ENCODE data around the gene MITD1. TPM values are rescaled to one million over a fixed set of nuclear protein-coding genes. Genes with fewer than 3 reads are reported as not detected.

Gene MITD1
- total and polyA plus RNA-seq, 2 of the 8 experiments (the other 6 are each of a cell fraction or from before 2014, with no cell fraction given), result 15.2 to 31.7 TPM

GRCh38 chr2:99184811-99185210, 4.0 kb upstream of the MITD1 start:
- Histone ChIP-seq H3K4me2 (ENCODE audit: insufficient read depth in 1 of 2, low read depth in 2 of 2, low read length in 2 of 2) (no peak overlapping the region), H3K36me3 (ENCODE audit: control insufficient read depth in 2 of 4, insufficient read depth in 4 of 4, low read length in 3 of 4) (peaks cover 0 to 14% (median 10%) of the 10 kb centered on the region in 4 experiments; a peak in 3 of 8 replicates), H3K23me2 (ENCODE audit: low read depth, low read length) (peaks cover 5% of the 10 kb centered on the region), H3K23ac (ENCODE audit: insufficient read length) (no peak overlapping the region), H4K5ac (ENCODE audit: insufficient read length, low read depth, low read length) (no peak overlapping the region), H4K91ac (replicated peaks; ENCODE audit: insufficient read length, low read length) (no peak overlapping the region), H3K9me3 (ENCODE audit: insufficient read depth in 2 of 2, low read depth in 1 of 2, low read length in 1 of 2) (no peaks in the 10 kb centered on the region), H3K79me2 (ENCODE audit: control insufficient read depth in 1 of 2, insufficient read depth in 2 of 2, low read length in 2 of 2) (peaks cover 7 to 78% of the 10 kb centered on the region in 2 experiments), H3K27ac (ENCODE audit: low read depth, low read length) (no peak overlapping the region), H3K4me3 (ENCODE audit: extremely low read depth in 1 of 4, insufficient read depth in 2 of 4, low read depth in 3 of 4, low read length in 4 of 4) (no peak overlapping the region), H2BK20ac (ENCODE audit: low read length) (no peak overlapping the region), H3K79me1 (ENCODE audit: low read depth, low read length) (no peaks in the 10 kb centered on the region), H3K9ac (replicated peaks in 1 of 4; ENCODE audit: extremely low read depth in 1 of 4, low read depth in 3 of 4, low read length in 3 of 4) (no peak overlapping the region), H3K27me3 (replicated peaks in 1 of 4; ENCODE audit: control insufficient read depth in 3 of 4, extremely low read depth in 1 of 4, insufficient read depth in 3 of 4, low read length in 3 of 4) (no peaks in the 10 kb centered on the region), H3K18ac (ENCODE audit: extremely low read depth, low read length) (no peak overlapping the region), H2BK12ac (ENCODE audit: low read depth, low read length) (no peak overlapping the region), H2BK15ac (ENCODE audit: low read length) (no peak overlapping the region), H3K56ac (replicated peaks; ENCODE audit: insufficient read length, low read depth, low read length) (no peak overlapping the region), H2BK120ac (replicated peaks; ENCODE audit: low read depth, low read length) (no peak overlapping the region), H3K4me1 (replicated peaks in 1 of 4; ENCODE audit: control insufficient read depth in 3 of 4, insufficient read depth in 4 of 4, low read length in 3 of 4) (no peaks in the 10 kb centered on the region; a peak in 2 of 7 replicates), H2AFZ (ENCODE audit: low read length) (no peak overlapping the region), H3K14ac (ENCODE audit: insufficient read length) (no peak overlapping the region), H4K8ac (ENCODE audit: extremely low read depth, insufficient read depth, low read length) (no peak overlapping the region), H3K4ac (replicated peaks; ENCODE audit: insufficient read length, low read depth, low read length) (no peak overlapping the region), H2AK5ac (ENCODE audit: low read depth, low read length) (no peak overlapping the region), H2BK5ac (ENCODE audit: low read depth, low read length) (no peak overlapping the region), H4K20me1 (replicated peaks in 1 of 2; ENCODE audit: control insufficient read depth in 1 of 2, insufficient read depth in 2 of 2, low read length in 2 of 2) (peaks cover 0 to 1% of the 10 kb centered on the region in 2 experiments)
- CTCF ChIA-PET (ENCODE audit: partially characterized antibody), result interaction anchor here (0.6 to 1.4 kb wide), 2 partner anchors 13 to 493 kb away, joined by 3 to 4 read pairs; no protein-coding TSS in a partner anchor
- 76% methylated on average over 6 of the region's 6 CpGs; no CpG with 5 or more reads in 1 of the 2 experiments for WGBS, 2 experiments (ENCODE audit: extremely low coverage in 1 of 2, insufficient coverage in 1 of 2, insufficient read length in 1 of 2, insufficient replicate concordance in 2 of 2, low coverage in 1 of 2, low lambda C conversion rate in 2 of 2, missing lambda C conversion rate in 1 of 2)
- FAIRE-seq (no peak), DNase-seq (ENCODE audit: low read depth in 1 of 2, low spot score in 2 of 2) (no peak)
- no peak for TF ChIP-seq SUZ12 (IDR thresholded peaks at IDR 0.05; ENCODE audit: low read length)
- no peak for TF ChIP-seq ATF3 (IDR thresholded peaks at IDR 0.05; ENCODE audit: insufficient read depth, low read depth, low read length)
- no peak for TF ChIP-seq TAF7 (optimal IDR thresholded peaks at IDR 0.05; ENCODE audit: borderline replicate concordance, low read depth, low read length)
- no peak for TF ChIP-seq HDAC6 (IDR thresholded peaks at IDR 0.05; ENCODE audit: low read depth, low read length)
- TF ChIP-seq SAP30 (IDR thresholded peaks at IDR 0.05; ENCODE audit: insufficient read depth, insufficient replicate concordance, low read length), result no peak
- TF ChIP-seq BACH1 (IDR thresholded peaks at IDR 0.05; ENCODE audit: low read length), result no peak
- TF ChIP-seq GABPA (IDR thresholded peaks at IDR 0.05; ENCODE audit: borderline replicate concordance, insufficient read depth, low read length), result no peak
- no peak for TF ChIP-seq GTF2F1 (IDR thresholded peaks at IDR 0.05; ENCODE audit: borderline replicate concordance, low read depth, low read length)
- POLR2A ChIA-PET (ENCODE audit: partially characterized antibody), result interaction anchor here (1.4 kb wide), 1 partner anchor 12 kb away, joined by 5 read pairs; no protein-coding TSS in a partner anchor
